Measurements from ENCODE around the gene ITGB3. TPM values are rescaled to one million over a fixed set of nuclear protein-coding genes. Genes with fewer than 3 reads are reported as not detected.

The ITGB3 gene
- total and polyA plus RNA-seq, 2 of the 8 experiments (the other 6 are each of a cell fraction or from before 2014, with no cell fraction given): 0.08 to 0.09 TPM

GRCh38 chr17:47352848-47353247 lies 99.2 kb downstream of the ITGB3 start:
- Histone ChIP-seq H2AFZ (ENCODE audit: low read length) (no peak overlapping the region), H4K20me1 (replicated peaks in 1 of 2; ENCODE audit: control insufficient read depth in 1 of 2, insufficient read depth in 2 of 2, low read length in 2 of 2) (no peaks in the 10 kb centered on the region), H3K36me3 (ENCODE audit: control insufficient read depth in 2 of 4, insufficient read depth in 4 of 4, low read length in 3 of 4) (no peaks in the 10 kb centered on the region), H2BK120ac (replicated peaks; ENCODE audit: low read depth, low read length) (no peak overlapping the region), H3K4ac (replicated peaks; ENCODE audit: insufficient read length, low read depth, low read length) (no peak overlapping the region), H3K23ac (ENCODE audit: insufficient read length) (no peak overlapping the region), H2BK20ac (ENCODE audit: low read length) (no peak overlapping the region), H3K23me2 (ENCODE audit: low read depth, low read length) (no peaks in the 10 kb centered on the region), H3K79me1 (ENCODE audit: low read depth, low read length) (no peaks in the 10 kb centered on the region), H3K27me3 (replicated peaks in 1 of 4; ENCODE audit: control insufficient read depth in 3 of 4, extremely low read depth in 1 of 4, insufficient read depth in 3 of 4, low read length in 3 of 4) (no peaks in the 10 kb centered on the region; a peak in 1 of 7 replicates), H2AK5ac (ENCODE audit: low read depth, low read length) (no peak overlapping the region), H2BK5ac (ENCODE audit: low read depth, low read length) (no peak overlapping the region), H3K4me2 (ENCODE audit: insufficient read depth in 1 of 2, low read depth in 2 of 2, low read length in 2 of 2) (no peak overlapping the region), H2BK12ac (ENCODE audit: low read depth, low read length) (no peak overlapping the region), H4K5ac (ENCODE audit: insufficient read length, low read depth, low read length) (no peak overlapping the region), H3K4me3 (ENCODE audit: extremely low read depth in 1 of 4, insufficient read depth in 2 of 4, low read depth in 3 of 4, low read length in 4 of 4) (no peak overlapping the region), H4K91ac (replicated peaks; ENCODE audit: insufficient read length, low read length) (no peak overlapping the region), H3K79me2 (ENCODE audit: control insufficient read depth in 1 of 2, insufficient read depth in 2 of 2, low read length in 2 of 2) (no peaks in the 10 kb centered on the region), H3K14ac (ENCODE audit: insufficient read length) (no peak overlapping the region), H2BK15ac (ENCODE audit: low read length) (no peak overlapping the region), H3K4me1 (replicated peaks in 1 of 4; ENCODE audit: control insufficient read depth in 3 of 4, insufficient read depth in 4 of 4, low read length in 3 of 4) (no peaks in the 10 kb centered on the region), H3K18ac (ENCODE audit: extremely low read depth, low read length) (no peak overlapping the region), H3K9me3 (ENCODE audit: insufficient read depth in 2 of 2, low read depth in 1 of 2, low read length in 1 of 2) (no peaks in the 10 kb centered on the region), H3K9ac (replicated peaks in 1 of 4; ENCODE audit: extremely low read depth in 1 of 4, low read depth in 3 of 4, low read length in 3 of 4) (no peak overlapping the region), H4K8ac (ENCODE audit: extremely low read depth, insufficient read depth, low read length) (no peak overlapping the region), H3K56ac (replicated peaks; ENCODE audit: insufficient read length, low read depth, low read length) (no peak overlapping the region), H3K27ac (ENCODE audit: low read depth, low read length) (no peak overlapping the region)
- 81% methylated on average over 1 of the region's 1 CpG; no CpG with 5 or more reads in 1 of the 2 experiments for WGBS, 2 experiments (ENCODE audit: extremely low coverage in 1 of 2, insufficient coverage in 1 of 2, insufficient read length in 1 of 2, insufficient replicate concordance in 2 of 2, low coverage in 1 of 2, low lambda C conversion rate in 2 of 2, missing lambda C conversion rate in 1 of 2)
- DNase-seq (ENCODE audit: low read depth in 1 of 2, low spot score in 2 of 2) (no peak), FAIRE-seq (no peak)
- CTCF ChIA-PET (ENCODE audit: partially characterized antibody): no interaction called here
- POLR2A ChIA-PET (ENCODE audit: partially characterized antibody): no interaction called here
- TF ChIP-seq TAF1 (IDR thresholded peaks at IDR 0.05; ENCODE audit: low read depth, low read length) (no peak), RAD21 (IDR thresholded peaks at IDR 0.05 in 1 of 2, conservative IDR thresholded peaks at IDR 0.05 in 1 of 2; ENCODE audit: low read depth in 2 of 2, low read length in 2 of 2) (no peak), CBX8 (IDR thresholded peaks at IDR 0.05; ENCODE audit: borderline replicate concordance, low read depth, low read length) (no peak), CHD2 (IDR thresholded peaks at IDR 0.05; ENCODE audit: low read length) (no peak), CTBP2 (IDR thresholded peaks at IDR 0.05; ENCODE audit: borderline replicate concordance, insufficient read depth, insufficient read length, low read length) (no peak), ZNF274 (IDR thresholded peaks at IDR 0.05; ENCODE audit: borderline replicate concordance, extremely low read depth, low read length) (no peak), YY1 (IDR thresholded peaks at IDR 0.05; ENCODE audit: low read depth, low read length) (no peak), TCF12 (IDR thresholded peaks at IDR 0.05; ENCODE audit: low read depth, low read length) (no peak), KDM1A (IDR thresholded peaks at IDR 0.05; ENCODE audit: borderline replicate concordance, low read length) (no peak), CHD1 (IDR thresholded peaks at IDR 0.05; ENCODE audit: low read depth, low read length) (no peak), POLR2AphosphoS5 (IDR thresholded peaks at IDR 0.05; ENCODE audit: low read depth, low read length) (no peak), SP2 (IDR thresholded peaks at IDR 0.05; ENCODE audit: low read length) (no peak), PHF8 (conservative IDR thresholded peaks at IDR 0.05; ENCODE audit: low read depth, low read length) (no peak), RXRA (IDR thresholded peaks at IDR 0.05; ENCODE audit: insufficient read depth, low read depth, low read length) (no peak), HDAC6 (IDR thresholded peaks at IDR 0.05; ENCODE audit: low read depth, low read length) (no peak)
